ENCODE measurements around the gene TPK1.
"Not testable (repeated sequence)": the region's sequence is repeated elsewhere in the genome, so short reads cannot be mapped to it uniquely, and the experiment has no call there.

TPK1 gene

GRCh38 chr7:144777005-144777839 lies 58.6 kb downstream of the TPK1 start:
- DNase-seq (ENCODE audit: low read depth), result no peak

- no peak for DNase-seq (ENCODE audit: low read depth)
Observed at GRCh38 chr7:144776447-144776846, 59.4 kb downstream of the TPK1 start.

- DNase-seq (ENCODE audit: low read depth), result no peak
Observed at GRCh38 chr7:144775749-144776148, 60.1 kb downstream of the TPK1 start.

- DNase-seq (ENCODE audit: low read depth), result no peak
Observed at GRCh38 chr7:144771927-144772326, 63.9 kb downstream of the TPK1 start.

- no peak for DNase-seq (ENCODE audit: low read depth)
Observed at GRCh38 chr7:144771174-144771573, 64.7 kb downstream of the TPK1 start.

- no peak for DNase-seq (ENCODE audit: low read depth)
Observed at GRCh38 chr7:144769352-144769751, 66.5 kb downstream of the TPK1 start.

GRCh38 chr7:144768633-144769032 lies 67.2 kb downstream of the TPK1 start:
- no peak for DNase-seq (ENCODE audit: low read depth)

- DNase-seq (ENCODE audit: low read depth), result no peak
Observed at GRCh38 chr7:144763291-144763690, 72.6 kb downstream of the TPK1 start.

- no peak for DNase-seq (ENCODE audit: low read depth)
Observed at GRCh38 chr7:144762853-144763252, 73.0 kb downstream of the TPK1 start.

- DNase-seq (ENCODE audit: low read depth), result no peak
Observed at GRCh38 chr7:144761493-144761892, 74.4 kb downstream of the TPK1 start.

GRCh38 chr7:144759653-144760052 lies 76.2 kb downstream of the TPK1 start:
- no peak for DNase-seq (ENCODE audit: low read depth)

- DNase-seq (ENCODE audit: low read depth), result no peak
Observed at GRCh38 chr7:144747936-144748335, 87.9 kb downstream of the TPK1 start.

- peak; percentile 2 for DNase-seq (ENCODE audit: low read depth)
Observed at GRCh38 chr7:144738708-144739314, 97.0 kb downstream of the TPK1 start.

- DNase-seq (ENCODE audit: low read depth), result no peak
Observed at GRCh38 chr7:144738146-144738545, 97.7 kb downstream of the TPK1 start.

- DNase-seq (ENCODE audit: low read depth), result no peak
Observed at GRCh38 chr7:144736880-144737493, 98.9 kb downstream of the TPK1 start.

GRCh38 chr7:144735505-144736276 lies 100.2 kb downstream of the TPK1 start:
- no peak for DNase-seq (ENCODE audit: low read depth)

GRCh38 chr7:144731661-144732351 lies 104.0 kb downstream of the TPK1 start:
- DNase-seq (ENCODE audit: low read depth), result no peak

- DNase-seq (ENCODE audit: low read depth), result no peak
Observed at GRCh38 chr7:144730224-144730623, 105.6 kb downstream of the TPK1 start.

GRCh38 chr7:144729226-144729625 lies 106.6 kb downstream of the TPK1 start:
- no peak for DNase-seq (ENCODE audit: low read depth)

- DNase-seq (ENCODE audit: low read depth), result no peak
Observed at GRCh38 chr7:144728551-144728950, 107.3 kb downstream of the TPK1 start.

GRCh38 chr7:144726840-144727239 lies 109.0 kb downstream of the TPK1 start:
- not testable (repeated sequence) for DNase-seq (ENCODE audit: low read depth)

- DNase-seq (ENCODE audit: low read depth), result no peak
Observed at GRCh38 chr7:144725070-144725469, 110.8 kb downstream of the TPK1 start.

Data from non-pigmented ciliary epithelial cell (primary cell).